LNCAP (cell line): ENCODE results near the gene GRSF1.

ENCODE experiments used
- TF ChIP-seq, protein P1 (sequence below): fragments of 450-650 bp; IDR thresholded peaks from 2 replicates; pipeline ENCODE4 v1.5.1; 2017; ENCODE audit warnings: mild to moderate bottlenecking

The GRSF1 gene

GRCh38 chr4:70802928-70803580, 36.6 kb downstream of the GRSF1 start:
- TF ChIP-seq, protein P1, sequence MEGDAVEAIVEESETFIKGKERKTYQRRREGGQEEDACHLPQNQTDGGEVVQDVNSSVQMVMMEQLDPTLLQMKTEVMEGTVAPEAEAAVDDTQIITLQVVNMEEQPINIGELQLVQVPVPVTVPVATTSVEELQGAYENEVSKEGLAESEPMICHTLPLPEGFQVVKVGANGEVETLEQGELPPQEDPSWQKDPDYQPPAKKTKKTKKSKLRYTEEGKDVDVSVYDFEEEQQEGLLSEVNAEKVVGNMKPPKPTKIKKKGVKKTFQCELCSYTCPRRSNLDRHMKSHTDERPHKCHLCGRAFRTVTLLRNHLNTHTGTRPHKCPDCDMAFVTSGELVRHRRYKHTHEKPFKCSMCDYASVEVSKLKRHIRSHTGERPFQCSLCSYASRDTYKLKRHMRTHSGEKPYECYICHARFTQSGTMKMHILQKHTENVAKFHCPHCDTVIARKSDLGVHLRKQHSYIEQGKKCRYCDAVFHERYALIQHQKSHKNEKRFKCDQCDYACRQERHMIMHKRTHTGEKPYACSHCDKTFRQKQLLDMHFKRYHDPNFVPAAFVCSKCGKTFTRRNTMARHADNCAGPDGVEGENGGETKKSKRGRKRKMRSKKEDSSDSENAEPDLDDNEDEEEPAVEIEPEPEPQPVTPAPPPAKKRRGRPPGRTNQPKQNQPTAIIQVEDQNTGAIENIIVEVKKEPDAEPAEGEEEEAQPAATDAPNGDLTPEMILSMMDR = no peak

GRCh38 chr4:70801265-70801809, 38.4 kb downstream of the GRSF1 start:
- TF ChIP-seq, protein P1 = no peak

GRCh38 chr4:70793626-70794025, 46.1 kb downstream of the GRSF1 start:
- TF ChIP-seq, protein P1 = no peak

GRCh38 chr4:70788733-70789132, 51.0 kb downstream of the GRSF1 start:
- TF ChIP-seq, protein P1 = no peak

- TF ChIP-seq, protein P1 = no peak
Measured at GRCh38 chr4:70787496-70787895, 52.2 kb downstream of the GRSF1 start.

- TF ChIP-seq, protein P1 = no peak
Measured at GRCh38 chr4:70783096-70783495, 56.6 kb downstream of the GRSF1 start.

DNA sequence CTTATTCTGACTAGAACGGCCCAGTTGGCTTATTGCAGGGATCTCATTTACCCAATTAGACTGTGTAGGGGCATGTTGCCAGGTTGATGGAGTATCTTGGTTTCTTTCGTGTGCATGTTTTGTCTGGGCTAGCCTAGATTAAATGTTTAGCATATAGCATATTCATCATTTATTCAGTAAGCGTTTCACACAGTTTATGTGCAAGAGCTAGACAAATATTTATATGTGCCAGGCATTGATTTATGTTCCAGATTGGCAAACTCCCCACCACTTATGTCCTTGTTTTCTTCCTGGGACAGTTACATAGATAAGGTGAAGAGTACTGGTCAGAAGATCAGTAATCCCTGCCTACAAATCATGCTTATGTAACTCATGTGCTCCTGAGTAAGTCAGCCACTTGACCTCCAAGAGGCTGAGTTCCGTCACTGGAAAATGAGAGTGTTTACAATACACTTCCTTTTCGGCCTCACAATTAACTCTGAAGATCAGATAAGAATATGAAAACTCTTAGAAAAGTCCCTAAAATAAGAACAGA, 60.7 kb downstream of the GRSF1 start:
- TF ChIP-seq, protein P1 = no peak
